ENCODE data around the gene RAPH1.

DNA sequence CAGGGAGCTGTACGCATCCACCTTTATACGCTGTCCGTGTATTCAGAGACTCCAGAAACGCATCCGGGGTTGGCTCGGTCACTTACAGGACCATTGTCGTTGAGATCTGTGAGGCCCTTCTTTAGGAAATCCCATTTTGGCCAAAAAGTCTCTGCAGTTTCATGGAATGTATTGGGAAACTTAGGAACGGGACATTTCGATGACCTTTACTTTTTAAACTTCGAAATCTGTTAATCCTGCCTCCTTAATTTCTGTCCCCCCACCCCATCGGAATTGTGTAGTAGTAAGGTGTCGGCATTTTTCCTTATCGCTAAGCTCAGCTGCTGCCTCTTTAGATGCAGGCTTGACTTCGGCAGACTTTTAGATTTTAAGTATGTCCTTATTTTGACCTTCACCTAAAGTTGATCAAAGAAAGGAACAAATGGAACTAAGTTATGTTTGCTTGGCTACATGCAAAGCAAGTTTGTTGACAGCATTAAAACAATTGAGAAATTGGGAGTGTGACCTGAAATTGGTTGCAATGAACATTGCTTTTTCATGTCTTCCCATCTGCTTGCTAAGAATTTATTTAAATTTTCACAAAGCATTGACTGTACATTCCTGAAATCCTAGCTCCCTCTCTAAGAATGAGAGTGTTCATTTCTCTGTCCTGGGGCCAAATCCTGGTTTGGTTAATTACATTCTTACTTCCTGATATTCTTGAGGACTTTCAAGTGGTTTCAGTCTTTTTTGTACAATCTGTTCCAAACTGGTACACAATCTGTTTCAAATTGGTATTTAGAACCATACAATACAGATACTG lies 884 bp upstream of the RAPH1 start:
- TF ChIP-seq, protein P1, sequence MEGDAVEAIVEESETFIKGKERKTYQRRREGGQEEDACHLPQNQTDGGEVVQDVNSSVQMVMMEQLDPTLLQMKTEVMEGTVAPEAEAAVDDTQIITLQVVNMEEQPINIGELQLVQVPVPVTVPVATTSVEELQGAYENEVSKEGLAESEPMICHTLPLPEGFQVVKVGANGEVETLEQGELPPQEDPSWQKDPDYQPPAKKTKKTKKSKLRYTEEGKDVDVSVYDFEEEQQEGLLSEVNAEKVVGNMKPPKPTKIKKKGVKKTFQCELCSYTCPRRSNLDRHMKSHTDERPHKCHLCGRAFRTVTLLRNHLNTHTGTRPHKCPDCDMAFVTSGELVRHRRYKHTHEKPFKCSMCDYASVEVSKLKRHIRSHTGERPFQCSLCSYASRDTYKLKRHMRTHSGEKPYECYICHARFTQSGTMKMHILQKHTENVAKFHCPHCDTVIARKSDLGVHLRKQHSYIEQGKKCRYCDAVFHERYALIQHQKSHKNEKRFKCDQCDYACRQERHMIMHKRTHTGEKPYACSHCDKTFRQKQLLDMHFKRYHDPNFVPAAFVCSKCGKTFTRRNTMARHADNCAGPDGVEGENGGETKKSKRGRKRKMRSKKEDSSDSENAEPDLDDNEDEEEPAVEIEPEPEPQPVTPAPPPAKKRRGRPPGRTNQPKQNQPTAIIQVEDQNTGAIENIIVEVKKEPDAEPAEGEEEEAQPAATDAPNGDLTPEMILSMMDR (IDR thresholded peaks at IDR 0.05) = no peak
- TF ChIP-seq ZFX (IDR thresholded peaks at IDR 0.05; ENCODE audit: borderline replicate concordance) = no peak

Data from 22Rv1 (cell line).